ENCODE data around the gene PRIM1. TPM values are rescaled to one million over a fixed set of nuclear protein-coding genes. Genes with fewer than 3 reads are reported as not detected.
"Not testable (repeated sequence)": the region's sequence is repeated elsewhere in the genome, so short reads cannot be mapped to it uniquely, and the experiment has no call there.

The PRIM1 gene
- total and polyA plus RNA-seq, 5 donors = 2.9 to 5.1 (median 4.3) TPM

- no peak overlapping the region for H3K4me3 ChIP-seq (ENCODE audit: low read length)
- DNase-seq = no peak
- intact Hi-C loops (cut with DNase I) = no loop called here
- no peaks in the 10 kb centered on the region for H3K9me3 ChIP-seq (ENCODE audit: control insufficient read depth, low read length)
- 59% methylated on average over 4 of the region's 4 CpGs for WGBS
- no peak for ATAC-seq
- H3K27me3 ChIP-seq (ENCODE audit: control insufficient read depth, insufficient read depth) = no peaks in the 10 kb centered on the region
- no peak overlapping the region for H3K27ac ChIP-seq (ENCODE audit: low read length)
- peaks cover 39% of the 10 kb centered on the region for H3K4me1 ChIP-seq (ENCODE audit: control insufficient read depth, insufficient read depth, low read length)
Measured at GRCh38 chr12:56718636-56719035, 33.5 kb downstream of the PRIM1 start.

DNA sequence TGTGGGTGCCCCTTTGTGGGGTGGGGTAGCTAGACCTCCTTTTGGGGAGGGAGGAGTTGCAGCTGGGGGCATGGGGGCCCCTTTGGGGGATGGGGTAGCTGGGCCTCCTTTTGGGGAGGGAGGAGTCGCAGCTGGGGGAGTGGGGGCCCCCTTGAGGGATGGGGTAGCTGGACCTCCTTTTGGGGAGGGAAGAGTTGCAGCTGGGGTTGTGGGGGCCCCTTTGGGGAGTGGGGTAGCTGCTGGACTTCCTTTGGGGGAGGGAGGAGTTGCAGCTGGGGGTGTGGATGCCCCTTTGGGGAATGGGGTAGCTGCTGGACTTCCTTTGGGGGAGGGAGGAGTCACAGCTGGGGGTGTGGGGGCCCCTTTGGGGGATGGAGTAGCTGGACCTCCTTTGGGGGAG lies 34.0 kb downstream of the PRIM1 start:
- H3K9me3 ChIP-seq (ENCODE audit: control insufficient read depth, low read length) = no peaks in the 10 kb centered on the region
- DNase-seq = no peak
- intact Hi-C loops (cut with DNase I) = no loop called here

GRCh38 chr12:56716933-56717880 lies 34.9 kb downstream of the PRIM1 start:
- H3K4me3 ChIP-seq (ENCODE audit: low read length) = no peak overlapping the region
- no peaks in the 10 kb centered on the region for H3K9me3 ChIP-seq (ENCODE audit: control insufficient read depth, low read length)
- peaks cover 37% of the 10 kb centered on the region for H3K4me1 ChIP-seq (ENCODE audit: control insufficient read depth, insufficient read depth, low read length)
- no peaks in the 10 kb centered on the region for H3K27me3 ChIP-seq (ENCODE audit: control insufficient read depth, insufficient read depth)
- ATAC-seq = no peak
- no peak for DNase-seq
- H3K27ac ChIP-seq (ENCODE audit: low read length) = no peak overlapping the region
- 83% methylated on average over 4 of the region's 4 CpGs for WGBS
- intact Hi-C loops (cut with DNase I) = no loop called here

More for the DNA sequence above, 34.0 kb downstream of the PRIM1 start:
- WGBS = 80% methylated on average over 1 of the region's 1 CpG
- Histone ChIP-seq H3K27ac (ENCODE audit: low read length) (no peak overlapping the region), H3K4me1 (ENCODE audit: control insufficient read depth, insufficient read depth, low read length) (peaks cover 39% of the 10 kb centered on the region), H3K27me3 (ENCODE audit: control insufficient read depth, insufficient read depth) (no peaks in the 10 kb centered on the region), H3K4me3 (ENCODE audit: low read length) (no peak overlapping the region)
- no peak for ATAC-seq

DNA sequence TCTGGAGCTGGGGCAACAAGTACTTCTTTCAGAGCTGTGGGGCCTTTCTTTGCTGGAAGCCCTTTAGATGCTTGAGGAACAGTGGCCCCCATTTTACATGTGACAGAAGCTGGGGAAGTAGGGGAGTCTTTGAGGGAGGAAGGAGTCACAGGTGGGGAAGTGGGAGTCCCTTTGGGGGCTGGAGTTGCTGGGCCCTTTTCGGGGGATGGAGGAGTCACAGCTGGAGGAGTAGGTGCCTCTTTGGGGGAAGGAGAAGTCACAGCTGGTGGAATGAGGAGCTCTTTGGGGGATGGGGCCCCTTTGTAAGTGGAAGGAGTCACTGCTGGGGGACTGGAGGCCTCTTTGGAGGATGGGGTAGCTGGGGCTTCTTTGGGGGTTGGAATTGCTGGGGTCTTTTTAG lies 35.7 kb downstream of the PRIM1 start:
- Histone ChIP-seq H3K9me3 (ENCODE audit: control insufficient read depth, low read length) (no peaks in the 10 kb centered on the region), H3K27ac (ENCODE audit: low read length) (no peak overlapping the region), H3K4me1 (ENCODE audit: control insufficient read depth, insufficient read depth, low read length) (peaks cover 33% of the 10 kb centered on the region), H3K4me3 (ENCODE audit: low read length) (no peak overlapping the region), H3K27me3 (ENCODE audit: control insufficient read depth, insufficient read depth) (no peaks in the 10 kb centered on the region)
- WGBS = 60% methylated on average over 1 of the region's 1 CpG
- no peak for DNase-seq
- intact Hi-C loops (cut with DNase I) = no loop called here
- peak in 1 of 2 donors; percentile 6 for ATAC-seq

GRCh38 chr12:56715798-56716197 lies 36.3 kb downstream of the PRIM1 start:
- no peak for DNase-seq
- no peak for ATAC-seq
- H3K27me3 ChIP-seq (ENCODE audit: control insufficient read depth, insufficient read depth) = no peaks in the 10 kb centered on the region
- H3K4me1 ChIP-seq (ENCODE audit: control insufficient read depth, insufficient read depth, low read length) = peaks cover 27% of the 10 kb centered on the region
- H3K9me3 ChIP-seq (ENCODE audit: control insufficient read depth, low read length) = no peaks in the 10 kb centered on the region
- intact Hi-C loops (cut with DNase I) = no loop called here
- no peak overlapping the region for H3K4me3 ChIP-seq (ENCODE audit: low read length)
- 66% methylated on average over 8 of the region's 8 CpGs for WGBS
- no peak overlapping the region for H3K27ac ChIP-seq (ENCODE audit: low read length)

GRCh38 chr12:56714431-56714929 lies 37.6 kb downstream of the PRIM1 start:
- H3K27me3 ChIP-seq (ENCODE audit: control insufficient read depth, insufficient read depth) = no peaks in the 10 kb centered on the region
- DNase-seq = no peak
- H3K27ac ChIP-seq (ENCODE audit: low read length) = no peak overlapping the region
- H3K4me1 ChIP-seq (ENCODE audit: control insufficient read depth, insufficient read depth, low read length) = peaks cover 14% of the 10 kb centered on the region
- no peaks in the 10 kb centered on the region for H3K9me3 ChIP-seq (ENCODE audit: control insufficient read depth, low read length)
- no peak overlapping the region for H3K4me3 ChIP-seq (ENCODE audit: low read length)
- no peak for ATAC-seq
- WGBS = 95% methylated on average over 2 of the region's 2 CpGs
- intact Hi-C loops (cut with DNase I) = no loop called here

DNA sequence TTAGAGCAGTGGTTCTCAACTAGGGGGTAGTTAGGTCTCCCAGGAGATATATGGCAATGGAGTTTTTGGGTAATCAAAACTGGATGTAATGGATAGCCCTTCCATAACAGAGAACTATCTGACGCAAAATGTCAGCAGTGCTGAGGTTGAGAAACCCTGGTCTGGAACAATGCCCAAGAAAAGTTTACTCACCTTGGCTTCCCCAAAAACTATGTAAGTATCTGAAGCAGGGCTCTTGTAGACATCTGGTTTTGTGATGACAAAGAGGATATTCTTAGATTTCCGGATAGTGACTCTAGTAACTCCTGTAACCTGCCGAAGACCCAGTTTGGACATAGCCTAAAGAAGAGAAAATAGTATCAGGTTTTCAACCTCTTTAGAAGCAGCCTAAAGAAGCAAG lies 38.8 kb downstream of the PRIM1 start:
- 91% methylated on average over 3 of the region's 3 CpGs for WGBS
- no peaks in the 10 kb centered on the region for H3K27me3 ChIP-seq (ENCODE audit: control insufficient read depth, insufficient read depth)
- peaks cover 9% of the 10 kb centered on the region for H3K4me1 ChIP-seq (ENCODE audit: control insufficient read depth, insufficient read depth, low read length)
- H3K9me3 ChIP-seq (ENCODE audit: control insufficient read depth, low read length) = no peaks in the 10 kb centered on the region
- no peak overlapping the region for H3K4me3 ChIP-seq (ENCODE audit: low read length)
- H3K27ac ChIP-seq (ENCODE audit: low read length) = no peak overlapping the region
- ATAC-seq (no peak), DNase-seq (no peak)
- intact Hi-C loops (cut with DNase I) = no loop called here

GRCh38 chr12:56709759-56710376 lies 42.3 kb downstream of the PRIM1 start:
- WGBS = 80% methylated on average over 5 of the region's 5 CpGs
- ATAC-seq = peak; percentile 30 to 33
- no peaks in the 10 kb centered on the region for H3K9me3 ChIP-seq (ENCODE audit: control insufficient read depth, low read length)
- no peak overlapping the region for H3K27ac ChIP-seq (ENCODE audit: low read length)
- H3K4me1 ChIP-seq (ENCODE audit: control insufficient read depth, insufficient read depth, low read length) = no peaks in the 10 kb centered on the region
- H3K27me3 ChIP-seq (ENCODE audit: control insufficient read depth, insufficient read depth) = no peaks in the 10 kb centered on the region
- no peak for DNase-seq
- no peak overlapping the region for H3K4me3 ChIP-seq (ENCODE audit: low read length)
- intact Hi-C loops (cut with DNase I) = no loop called here

DNA sequence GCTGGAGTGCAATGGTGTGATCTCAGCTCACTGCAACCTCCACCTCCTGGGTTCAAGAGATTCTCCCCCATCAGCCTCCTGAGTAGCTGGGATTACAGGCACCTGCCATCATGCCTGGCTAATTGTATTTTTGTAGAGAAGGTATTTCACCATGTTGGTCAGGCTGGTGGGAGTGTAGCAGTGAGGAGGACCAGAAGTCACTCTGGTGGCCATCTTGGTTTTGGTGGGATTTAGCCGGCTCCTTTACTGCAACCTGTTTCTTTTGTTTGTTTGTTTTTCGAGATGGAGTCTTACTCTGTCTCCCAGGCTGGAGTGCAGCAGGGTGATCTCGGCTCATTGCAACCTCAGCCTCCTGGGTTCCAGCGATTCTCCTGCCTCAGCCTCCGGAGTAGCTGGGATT lies 47.6 kb downstream of the PRIM1 start:
- ATAC-seq; H3K27ac ChIP-seq (ENCODE audit: low read length); H3K27me3 ChIP-seq (ENCODE audit: control insufficient read depth, insufficient read depth); H3K4me3 ChIP-seq (ENCODE audit: low read length); DNase-seq; intact Hi-C loops (cut with DNase I); H3K4me1 ChIP-seq (ENCODE audit: control insufficient read depth, insufficient read depth, low read length); H3K9me3 ChIP-seq (ENCODE audit: control insufficient read depth, low read length): not testable (repeated sequence)
- WGBS = 83% methylated on average over 5 of the region's 5 CpGs

DNA sequence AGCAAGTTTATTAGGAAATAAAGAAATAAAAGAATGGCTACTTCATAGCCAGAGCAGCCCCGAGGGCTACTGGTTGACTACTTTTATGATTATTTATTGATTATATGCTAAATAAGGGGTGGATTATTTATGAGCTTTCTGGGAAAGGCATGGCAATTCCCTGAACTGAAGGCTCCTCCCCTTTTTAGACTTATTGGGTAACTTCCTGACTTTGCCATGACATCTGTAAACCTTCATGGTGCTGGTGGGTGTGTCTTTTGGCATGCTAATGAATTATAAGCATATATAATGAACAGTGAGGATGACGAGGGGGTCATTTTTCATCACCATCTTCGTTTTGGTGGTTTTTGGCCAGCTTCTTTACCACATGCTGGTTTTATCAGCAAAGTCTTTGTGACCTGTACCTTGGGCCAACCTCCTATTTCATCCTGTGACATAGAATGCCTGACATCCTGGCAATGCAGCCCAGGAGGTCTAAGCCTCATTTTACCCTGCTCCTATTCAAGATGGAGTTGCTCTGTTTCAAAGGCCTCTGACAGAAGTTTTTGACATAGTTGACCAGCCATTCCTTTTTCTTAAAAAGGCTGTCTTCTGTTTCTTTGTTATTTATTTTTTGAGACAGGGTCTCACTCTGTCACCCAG lies 53.0 kb downstream of the PRIM1 start:
- intact Hi-C loops (cut with DNase I) = no loop called here
- ATAC-seq = no peak
- Histone ChIP-seq H3K9me3 (ENCODE audit: control insufficient read depth, low read length) (no peaks in the 10 kb centered on the region), H3K4me1 (ENCODE audit: control insufficient read depth, insufficient read depth, low read length) (no peaks in the 10 kb centered on the region), H3K27me3 (ENCODE audit: control insufficient read depth, insufficient read depth) (no peaks in the 10 kb centered on the region), H3K4me3 (ENCODE audit: low read length) (no peak overlapping the region), H3K27ac (ENCODE audit: low read length) (no peak overlapping the region)
- WGBS = 69% methylated on average over 3 of the region's 3 CpGs
- no peak for DNase-seq
